ENCODE results near the gene VAPB.

DNA sequence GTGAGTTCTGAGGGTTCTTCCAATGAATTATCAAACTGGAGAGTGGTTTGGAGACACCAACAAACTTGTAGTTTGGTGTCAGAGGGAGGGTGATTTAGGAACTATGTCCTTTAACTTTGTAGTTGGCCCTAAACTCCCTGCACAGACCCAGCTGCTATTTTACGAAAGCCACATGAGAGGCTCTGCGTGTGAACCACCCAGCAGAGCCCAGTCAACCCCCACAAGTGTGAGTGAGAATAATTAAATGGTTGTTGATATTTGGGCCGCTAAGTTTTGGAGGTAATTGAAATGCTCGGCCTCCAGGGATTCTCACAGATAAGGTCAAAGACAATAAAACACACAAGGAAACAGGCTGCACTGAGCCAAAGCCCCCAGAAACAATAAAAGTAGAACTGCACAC, 6.9 kb upstream of the VAPB start:
- no peak for TF ChIP-seq POLR2A (IDR thresholded peaks at IDR 0.05)
- TF ChIP-seq, protein P1, sequence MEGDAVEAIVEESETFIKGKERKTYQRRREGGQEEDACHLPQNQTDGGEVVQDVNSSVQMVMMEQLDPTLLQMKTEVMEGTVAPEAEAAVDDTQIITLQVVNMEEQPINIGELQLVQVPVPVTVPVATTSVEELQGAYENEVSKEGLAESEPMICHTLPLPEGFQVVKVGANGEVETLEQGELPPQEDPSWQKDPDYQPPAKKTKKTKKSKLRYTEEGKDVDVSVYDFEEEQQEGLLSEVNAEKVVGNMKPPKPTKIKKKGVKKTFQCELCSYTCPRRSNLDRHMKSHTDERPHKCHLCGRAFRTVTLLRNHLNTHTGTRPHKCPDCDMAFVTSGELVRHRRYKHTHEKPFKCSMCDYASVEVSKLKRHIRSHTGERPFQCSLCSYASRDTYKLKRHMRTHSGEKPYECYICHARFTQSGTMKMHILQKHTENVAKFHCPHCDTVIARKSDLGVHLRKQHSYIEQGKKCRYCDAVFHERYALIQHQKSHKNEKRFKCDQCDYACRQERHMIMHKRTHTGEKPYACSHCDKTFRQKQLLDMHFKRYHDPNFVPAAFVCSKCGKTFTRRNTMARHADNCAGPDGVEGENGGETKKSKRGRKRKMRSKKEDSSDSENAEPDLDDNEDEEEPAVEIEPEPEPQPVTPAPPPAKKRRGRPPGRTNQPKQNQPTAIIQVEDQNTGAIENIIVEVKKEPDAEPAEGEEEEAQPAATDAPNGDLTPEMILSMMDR (IDR thresholded peaks at IDR 0.05), result no peak
